SIG-M5 (cell line): ENCODE measurements around the gene NSUN4.

Source experiments
- DNase-seq: peaks from one replicate; lab custom pipeline; 2025; lab: John Stamatoyannopoulos, UW

Gene NSUN4

GRCh38 chr1:46407636-46408035 is 67.0 kb downstream of the NSUN4 start:
- DNase-seq, result no peak

- no peak for DNase-seq
These were observed 67.9 kb downstream of the NSUN4 start for GRCh38 chr1:46408356-46409062.

GRCh38 chr1:46409063-46409372 is 68.4 kb downstream of the NSUN4 start:
- DNase-seq, result no peak

- DNase-seq, result no peak
These were observed 69.8 kb downstream of the NSUN4 start for GRCh38 chr1:46410156-46411009.

GRCh38 chr1:46411010-46411405 is 70.4 kb downstream of the NSUN4 start:
- no peak for DNase-seq
